Fibroblast of pulmonary artery (primary cell): ENCODE measurements around the gene CLEC3A.
A peak's percentile ranks its signal among the peaks of the same experiment; 100 is the strongest.

Experiments
- DNase-seq: peaks from one replicate; pipeline ENCODE4 v3.0.0-alpha.2; 2010; ENCODE audit warnings: low read depth
- H3K4me3 ChIP-seq: replicated peaks from 2 replicates; pipeline ENCODE4 v1.5.1; 2011; ENCODE audit warnings: low read depth, mild to moderate bottlenecking, control low read depth, low read length, moderate library complexity
- CTCF ChIP-seq: IDR thresholded peaks from 2 replicates; pipeline ENCODE4 v1.5.1; 2011; ENCODE audit warnings: mild to moderate bottlenecking, control low read depth, low read length, inconsistent platforms; ENCODE audit errors: missing control alignments

The CLEC3A gene

GRCh38 chr16:78001451-78002025, 20.8 kb upstream of the CLEC3A start:
- no peak for TF ChIP-seq CTCF
- H3K4me3 ChIP-seq, result no peak overlapping the region
- DNase-seq, result no peak

GRCh38 chr16:78002915-78003538, 19.3 kb upstream of the CLEC3A start:
- peak; percentile 87 for DNase-seq
- peak; percentile 86 for TF ChIP-seq CTCF
- H3K4me3 ChIP-seq, result no peak overlapping the region

- no peak for TF ChIP-seq CTCF
- no peak for DNase-seq
- H3K4me3 ChIP-seq, result no peak overlapping the region
These were observed 17.8 kb upstream of the CLEC3A start for GRCh38 chr16:78004517-78004916.

GRCh38 chr16:78005881-78006280, 16.5 kb upstream of the CLEC3A start:
- DNase-seq, result no peak
- peak; percentile 12 for TF ChIP-seq CTCF
- H3K4me3 ChIP-seq, result no peak overlapping the region

- no peak for TF ChIP-seq CTCF
- no peak overlapping the region for H3K4me3 ChIP-seq
- no peak for DNase-seq
These were observed 15.2 kb upstream of the CLEC3A start for GRCh38 chr16:78007121-78007520.

GRCh38 chr16:78024159-78024558, 1.8 kb downstream of the CLEC3A start:
- TF ChIP-seq CTCF, result no peak
- DNase-seq, result no peak
- H3K4me3 ChIP-seq, result no peak overlapping the region

GRCh38 chr16:78025631-78026030, 3.3 kb downstream of the CLEC3A start:
- no peak overlapping the region for H3K4me3 ChIP-seq
- no peak for DNase-seq
- TF ChIP-seq CTCF, result no peak
